Lung (tissue), 12 donors: ENCODE measurements around the gene ATF6B. TPM values are rescaled to one million over a fixed set of nuclear protein-coding genes. Genes with fewer than 3 reads are reported as not detected.

Experiments
- ATAC-seq: fragments of 200-7000 bp; cut with Tn5 transposase; one replicate; pipeline ENCODE4 v1.9.1; 2020; ENCODE audit warnings: moderate number of reproducible peaks; ENCODE audit not compliant: insufficient read depth, low FRiP score
- DNase-seq, 3 donors: peaks; one replicate each; pipeline ENCODE4 v3.0.0-alpha.2; 2013 to 2017
- H3K27ac ChIP-seq, 2 donors: one replicate each; pipeline ENCODE4 v1.5.1; 2013; ENCODE audit warnings: mild to moderate bottlenecking in 2 of 2, moderate library complexity in 2 of 2, control low read depth in 1 of 2, inconsistent platforms in 1 of 2, low read depth in 1 of 2, low read length in 1 of 2
- H3K27me3 ChIP-seq, 3 donors: one replicate each; pipeline ENCODE4 v1.5.1; 2013; ENCODE audit warnings: low read length in 2 of 3; ENCODE audit not compliant: control insufficient read depth in 3 of 3, insufficient read depth in 3 of 3
- H3K36me3 ChIP-seq, 4 donors: one replicate each; pipeline ENCODE4 v1.5.1; 2013; ENCODE audit warnings: low read length in 4 of 4, mild to moderate bottlenecking in 1 of 4, moderate library complexity in 1 of 4; ENCODE audit not compliant: control insufficient read depth in 4 of 4, insufficient read depth in 4 of 4
- H3K4me1 ChIP-seq, 5 donors: one replicate each; pipeline ENCODE4 v1.5.1; 2013; ENCODE audit warnings: low read length in 5 of 5, mild to moderate bottlenecking in 2 of 5, moderate library complexity in 1 of 5; ENCODE audit not compliant: control insufficient read depth in 5 of 5, insufficient read depth in 5 of 5
- H3K4me3 ChIP-seq: one replicate; pipeline ENCODE4 v1.5.1; 2013; ENCODE audit warnings: mild to moderate bottlenecking, control low read depth, moderate library complexity
- H3K9ac ChIP-seq, 2 donors: one replicate each; pipeline ENCODE4 v1.5.1; 2013; ENCODE audit warnings: low read length in 2 of 2, control low read depth in 1 of 2; ENCODE audit not compliant: insufficient read depth in 1 of 2
- H3K9me3 ChIP-seq, 4 donors: one replicate each; pipeline ENCODE4 v1.5.1; 2013; ENCODE audit warnings: low read length in 3 of 4, mild to moderate bottlenecking in 1 of 4, moderate library complexity in 1 of 4; ENCODE audit not compliant: control insufficient read depth in 4 of 4, insufficient read depth in 3 of 4
- WGBS, 2 donors: extraction: QIAGEN DNeasy Blood & Tissue Kit; methylation state at CpG; one replicate each; pipeline ENCODE4 v1.1.7; 2013; 5-methylcytosine and 5-hydroxymethylcytosine counted together
- polyA plus RNA-seq, 2 donors: library from polyadenylated mRNA; stranded (reverse); fragments of 200-250 nt; gene quantifications; one replicate each; pipeline ENCODE4 v1.2.1, GENCODE V29; 2013
- total RNA-seq, 2 donors: library from RNA; depleted of rRNA in 1 of 2; stranded (reverse); fragments of >200 nt in 1 of 2; gene quantifications; one replicate each; pipeline ENCODE4 v1.2.1, GENCODE V29; 2014 to 2021
- TF ChIP-seq, protein P1 (sequence below): IDR thresholded peaks from 2 replicates; pipeline ENCODE4 v1.5.1; 2012; ENCODE audit warnings: mild to moderate bottlenecking; ENCODE audit errors: control extremely low read depth, extremely low read depth
- donor health status: control.
- donor health status: control.
- donor health status: Bipolar disorder and iron deficiency.
- donor health status: healthy.
- donor health status: DM: yes; HTN: yes; CAD: no.

ATF6B gene
- total and polyA plus RNA-seq, 4 donors, result 50.1 to 101 (median 62.4) TPM

GRCh38 chr6:32110632-32111031 is 17.4 kb downstream of the ATF6B start:
- H3K36me3 ChIP-seq, result peaks cover 0 to 5% (median 2%) of the 10 kb centered on the region in 4 donors
- no peak overlapping the region for H3K4me3 ChIP-seq
- WGBS, 2 donors, result 61 to 65% methylated on average over 7 of the region's 7 CpGs
- TF ChIP-seq, protein P1, sequence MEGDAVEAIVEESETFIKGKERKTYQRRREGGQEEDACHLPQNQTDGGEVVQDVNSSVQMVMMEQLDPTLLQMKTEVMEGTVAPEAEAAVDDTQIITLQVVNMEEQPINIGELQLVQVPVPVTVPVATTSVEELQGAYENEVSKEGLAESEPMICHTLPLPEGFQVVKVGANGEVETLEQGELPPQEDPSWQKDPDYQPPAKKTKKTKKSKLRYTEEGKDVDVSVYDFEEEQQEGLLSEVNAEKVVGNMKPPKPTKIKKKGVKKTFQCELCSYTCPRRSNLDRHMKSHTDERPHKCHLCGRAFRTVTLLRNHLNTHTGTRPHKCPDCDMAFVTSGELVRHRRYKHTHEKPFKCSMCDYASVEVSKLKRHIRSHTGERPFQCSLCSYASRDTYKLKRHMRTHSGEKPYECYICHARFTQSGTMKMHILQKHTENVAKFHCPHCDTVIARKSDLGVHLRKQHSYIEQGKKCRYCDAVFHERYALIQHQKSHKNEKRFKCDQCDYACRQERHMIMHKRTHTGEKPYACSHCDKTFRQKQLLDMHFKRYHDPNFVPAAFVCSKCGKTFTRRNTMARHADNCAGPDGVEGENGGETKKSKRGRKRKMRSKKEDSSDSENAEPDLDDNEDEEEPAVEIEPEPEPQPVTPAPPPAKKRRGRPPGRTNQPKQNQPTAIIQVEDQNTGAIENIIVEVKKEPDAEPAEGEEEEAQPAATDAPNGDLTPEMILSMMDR, result no peak
- DNase-seq (no peak), ATAC-seq (no peak)
- no peaks in the 10 kb centered on the region for H3K9me3 ChIP-seq
- H3K4me1 ChIP-seq, result peaks cover 15 to 55% (median 40%) of the 10 kb centered on the region in 5 donors
- H3K27ac ChIP-seq, result peak overlapping the region in 1 of 2 donors; percentile 69
- H3K9ac ChIP-seq, result peak overlapping the region in 1 of 2 donors; percentile 19
- H3K27me3 ChIP-seq, result peaks cover 0 to 14% (median 0%) of the 10 kb centered on the region in 3 donors

GRCh38 chr6:32109765-32110160 is 18.3 kb downstream of the ATF6B start:
- 44 to 63% methylated on average over 6 of the region's 6 CpGs for WGBS, 2 donors
- no peak for ATAC-seq

DNA sequence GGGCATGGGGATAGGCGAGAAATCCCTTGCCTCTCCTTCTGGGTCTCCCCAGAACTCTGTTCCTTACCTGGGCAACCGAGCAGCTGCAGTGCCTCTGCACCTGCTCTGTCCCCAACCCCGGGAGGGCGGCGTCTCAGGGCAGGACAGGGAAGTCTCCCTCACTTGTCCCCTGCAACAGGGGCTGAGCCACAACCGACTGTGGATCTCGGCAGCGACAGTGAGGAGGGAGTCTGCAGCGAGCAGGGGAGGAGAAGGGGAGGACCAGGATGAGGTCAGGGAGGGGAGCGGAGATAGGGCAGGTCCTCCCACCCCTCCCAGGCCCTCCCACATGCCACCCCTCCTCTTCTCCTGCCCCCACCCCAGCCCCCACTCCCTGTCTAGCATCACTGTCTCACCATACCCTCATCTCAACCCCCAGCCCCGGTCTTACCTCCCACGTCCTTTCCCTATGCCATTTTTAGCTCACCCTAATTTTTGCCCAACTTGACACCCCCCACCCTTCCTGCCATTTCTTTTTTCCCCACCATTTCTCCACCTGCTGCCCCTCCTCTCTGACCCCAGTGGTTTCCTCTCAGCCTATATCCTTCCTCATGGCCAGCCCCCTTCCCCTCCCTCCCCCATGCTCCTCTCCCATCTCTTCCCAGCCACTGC is 18.8 kb downstream of the ATF6B start, which contains the start of gene TNXB:
TNXB (minus strand) TSS at position 225 of the 651 bp plus-strand sequence. CDS start 11,140 bp downstream, outside the sequence.
- no peaks in the 10 kb centered on the region for H3K9me3 ChIP-seq
- peak within 1 kb of the TSS; percentile 27 to 90 for H3K27ac ChIP-seq
- WGBS, 2 donors, result 5 to 8% methylated on average over 11 to 12 of the region's 12 CpGs
- peaks cover 0 to 5% (median 0%) of the 10 kb centered on the region in 4 donors for H3K36me3 ChIP-seq
- no peak for ATAC-seq
- peak within 1 kb of the TSS; percentile 49 for H3K4me3 ChIP-seq
- peaks cover 15 to 55% (median 40%) of the 10 kb centered on the region in 5 donors for H3K4me1 ChIP-seq
- H3K9ac ChIP-seq, result no peak within 1 kb of the TSS
- no peak for DNase-seq
- peaks cover 0 to 14% (median 0%) of the 10 kb centered on the region in 3 donors for H3K27me3 ChIP-seq
- TF ChIP-seq, protein P1, result no peak

More at GRCh38 chr6:32109765-32110160, 18.3 kb downstream of the ATF6B start:
- Histone ChIP-seq H3K4me3 (no peak overlapping the region), H3K4me1 (peaks cover 15 to 55% (median 40%) of the 10 kb centered on the region in 5 donors), H3K9ac (no peak overlapping the region), H3K9me3 (no peaks in the 10 kb centered on the region), H3K36me3 (peaks cover 0 to 5% (median under 1%) of the 10 kb centered on the region in 4 donors), H3K27ac (peak overlapping the region in 1 of 2 donors; percentile 69), H3K27me3 (peaks cover 0 to 14% (median 0%) of the 10 kb centered on the region in 3 donors)
- no peak for DNase-seq
- TF ChIP-seq, protein P1, result no peak
